ENCODE measurements around the gene ARFRP1. TPM values are rescaled to one million over a fixed set of nuclear protein-coding genes. Genes with fewer than 3 reads are reported as not detected.

ARFRP1 gene
- total RNA-seq, 4 donors from 2014 or later: 25.5 to 44.3 (median 40.9) TPM

GRCh38 chr20:63706852-63707557 lies 771 bp downstream of the ARFRP1 start:
- TF ChIP-seq CTCF (IDR thresholded peaks at IDR 0.05): no peak
- DNase-seq (ENCODE audit: low spot score) (no peak), ATAC-seq (ENCODE audit: low FRiP score) (peak; percentile 51)

- TF ChIP-seq CTCF (IDR thresholded peaks at IDR 0.05): no peak
- no peak for DNase-seq (ENCODE audit: low spot score)
- no peak for ATAC-seq (ENCODE audit: low FRiP score)
Observed at GRCh38 chr20:63706027-63706695, 1.6 kb downstream of the ARFRP1 start.

- DNase-seq (ENCODE audit: low spot score) (no peak), ATAC-seq (ENCODE audit: low FRiP score) (no peak)
- no peak for TF ChIP-seq CTCF (IDR thresholded peaks at IDR 0.05)
Observed at GRCh38 chr20:63705232-63706026, 2.3 kb downstream of the ARFRP1 start.

- TF ChIP-seq CTCF (IDR thresholded peaks at IDR 0.05): no peak
- DNase-seq (ENCODE audit: low spot score): no peak
- ATAC-seq (ENCODE audit: low FRiP score): no peak
Observed at GRCh38 chr20:63704749-63705117, 3.0 kb downstream of the ARFRP1 start.

GRCh38 chr20:63703976-63704748 lies 3.6 kb downstream of the ARFRP1 start:
- ATAC-seq (ENCODE audit: low FRiP score) (no peak), DNase-seq (ENCODE audit: low spot score) (no peak)
- no peak for TF ChIP-seq CTCF (IDR thresholded peaks at IDR 0.05)

GRCh38 chr20:63703471-63703975 lies 4.3 kb downstream of the ARFRP1 start:
- DNase-seq (ENCODE audit: low spot score): no peak
- ATAC-seq (ENCODE audit: low FRiP score): no peak

More at GRCh38 chr20:63703471-63703975, 4.3 kb downstream of the ARFRP1 start:
- no peak for TF ChIP-seq CTCF (IDR thresholded peaks at IDR 0.05)
